T-helper 1 cell treated with Interleukin-12 subunit alpha and Interleukin-12 subunit beta and Interleukin-4 antibody, amounts not matched to agents 30 μg/mL and 1 μg/mL, for 36 hours (primary cell): ENCODE results near the gene SNRPB2.
A peak's percentile ranks its signal among the peaks of the same experiment; 100 is the strongest.

Source experiments
- H3K27ac Mint-ChIP-seq: one replicate; pipeline ENCODE4 v1.8.0; 2021; ENCODE audit warnings: mild to moderate bottlenecking, mixed read lengths
- H3K27me3 Mint-ChIP-seq: one replicate; pipeline ENCODE4 v1.8.0; 2021; ENCODE audit warnings: low read depth, mixed read lengths
- H3K36me3 Mint-ChIP-seq: one replicate; pipeline ENCODE4 v1.8.0; 2021; ENCODE audit warnings: low read depth, mixed read lengths
- H3K4me1 Mint-ChIP-seq: one replicate; pipeline ENCODE4 v1.8.0; 2021; ENCODE audit warnings: low read depth, mixed read lengths
- H3K4me3 Mint-ChIP-seq: one replicate; pipeline ENCODE4 v1.8.0; 2021; ENCODE audit warnings: mild to moderate bottlenecking, moderate library complexity, mixed read lengths
- H3K9me3 Mint-ChIP-seq: one replicate; pipeline ENCODE4 v1.8.0; 2021; ENCODE audit warnings: mixed read lengths

The SNRPB2 gene

GRCh38 chr20:16710781-16711180, 19.0 kb upstream of the SNRPB2 start:
- H3K27me3 Mint-ChIP-seq = peaks cover 65% of the 10 kb centered on the region

DNA sequence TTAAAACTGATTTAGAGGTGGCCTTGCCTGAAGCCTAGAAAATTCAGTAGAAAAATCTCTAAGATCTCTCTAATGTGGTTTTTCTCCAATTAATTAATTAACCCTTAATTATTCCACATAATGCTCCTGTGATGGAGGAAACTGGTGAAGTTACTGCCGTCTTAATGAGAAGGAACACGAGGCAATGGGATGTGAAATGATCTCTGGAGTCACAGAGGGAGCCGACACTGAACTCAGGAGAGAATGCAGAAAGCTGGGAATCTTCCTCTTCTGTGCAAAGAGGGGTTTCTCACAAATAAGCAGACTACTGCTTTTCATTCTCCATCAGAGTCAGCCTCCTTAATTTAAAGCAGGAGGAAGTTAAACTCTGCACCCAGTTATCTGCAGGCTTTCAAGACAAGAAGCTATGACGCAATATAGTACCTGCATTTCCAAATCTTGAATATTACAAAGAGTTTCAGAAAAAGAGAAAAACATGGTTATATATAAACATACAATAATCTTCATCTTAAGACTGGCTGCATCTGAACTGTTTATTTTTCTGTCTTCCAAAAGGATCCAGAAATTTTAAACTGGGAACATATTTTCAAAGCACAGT, 18.1 kb upstream of the SNRPB2 start:
- H3K36me3 Mint-ChIP-seq = no peaks in the 10 kb centered on the region
- H3K9me3 Mint-ChIP-seq = peaks cover 7% of the 10 kb centered on the region
- H3K4me3 Mint-ChIP-seq = no peak overlapping the region
- peaks cover 21% of the 10 kb centered on the region for H3K4me1 Mint-ChIP-seq
- peaks cover 65% of the 10 kb centered on the region for H3K27me3 Mint-ChIP-seq
- H3K27ac Mint-ChIP-seq = no peak overlapping the region

More at GRCh38 chr20:16710781-16711180, 19.0 kb upstream of the SNRPB2 start:
- Mint-ChIP-seq H3K9me3 (peaks cover 12% of the 10 kb centered on the region), H3K4me3 (no peak overlapping the region), H3K27ac (no peak overlapping the region), H3K4me1 (peaks cover 21% of the 10 kb centered on the region), H3K36me3 (no peaks in the 10 kb centered on the region)

DNA sequence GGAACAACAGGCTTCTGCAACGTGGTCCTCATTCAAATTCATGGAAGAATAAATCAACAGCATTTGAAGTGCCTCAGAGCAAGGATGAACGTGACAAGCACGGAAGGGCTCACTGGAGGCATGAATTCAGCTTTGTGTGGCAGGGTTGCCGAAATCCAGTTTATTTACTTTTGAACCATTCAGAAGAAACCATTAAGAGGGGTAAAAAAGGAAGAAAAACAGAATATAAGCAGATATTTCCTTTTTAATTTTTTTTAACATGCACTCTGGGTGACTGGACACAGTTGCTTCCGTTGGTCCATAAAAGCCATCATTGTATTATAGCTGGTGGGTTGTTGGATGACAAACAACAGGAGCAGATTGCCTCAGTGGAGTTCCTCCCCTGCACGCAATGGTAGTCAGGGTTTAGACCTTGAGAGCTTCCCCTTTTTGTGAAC, 17.3 kb upstream of the SNRPB2 start:
- H3K36me3 Mint-ChIP-seq = no peaks in the 10 kb centered on the region
- H3K9me3 Mint-ChIP-seq = peaks cover 4% of the 10 kb centered on the region
- no peak overlapping the region for H3K4me3 Mint-ChIP-seq
- peaks cover 63% of the 10 kb centered on the region for H3K27me3 Mint-ChIP-seq
- no peak overlapping the region for H3K27ac Mint-ChIP-seq
- peaks cover 20% of the 10 kb centered on the region for H3K4me1 Mint-ChIP-seq

- Mint-ChIP-seq H3K4me3 (no peak overlapping the region), H3K36me3 (no peaks in the 10 kb centered on the region), H3K4me1 (peaks cover 15% of the 10 kb centered on the region), H3K27ac (no peak overlapping the region), H3K9me3 (peaks cover 4% of the 10 kb centered on the region), H3K27me3 (peaks cover 61% of the 10 kb centered on the region)
Observed at GRCh38 chr20:16713066-16713465, 16.8 kb upstream of the SNRPB2 start.

DNA sequence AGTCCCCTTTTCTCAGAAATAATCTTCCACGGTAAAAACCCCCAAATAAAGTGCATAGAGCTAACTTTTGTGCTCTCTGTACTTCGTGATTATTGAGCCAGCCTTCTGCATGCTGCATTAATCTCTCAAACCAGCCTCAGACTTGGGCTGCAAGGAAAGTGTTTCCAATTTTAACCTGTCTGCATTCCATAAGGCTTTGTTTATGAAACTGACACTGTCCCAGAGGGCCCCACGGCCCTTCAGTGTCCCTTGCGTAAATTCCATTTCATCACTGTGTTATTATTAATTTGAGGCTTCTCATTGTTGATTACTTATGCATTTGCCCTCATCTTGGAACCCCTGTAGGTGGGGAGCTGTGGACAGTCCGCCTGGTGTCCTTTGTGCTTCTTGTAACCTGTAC, 15.6 kb upstream of the SNRPB2 start:
- no peak overlapping the region for H3K27ac Mint-ChIP-seq
- no peak overlapping the region for H3K4me3 Mint-ChIP-seq
- peaks cover 2% of the 10 kb centered on the region for H3K9me3 Mint-ChIP-seq
- peaks cover 59% of the 10 kb centered on the region for H3K27me3 Mint-ChIP-seq
- H3K4me1 Mint-ChIP-seq = peaks cover 3% of the 10 kb centered on the region
- H3K36me3 Mint-ChIP-seq = no peaks in the 10 kb centered on the region

GRCh38 chr20:16714751-16715150, 15.1 kb upstream of the SNRPB2 start:
- Mint-ChIP-seq H3K27me3 (peaks cover 57% of the 10 kb centered on the region), H3K27ac (no peak overlapping the region), H3K9me3 (no peaks in the 10 kb centered on the region), H3K4me3 (no peak overlapping the region), H3K4me1 (no peaks in the 10 kb centered on the region), H3K36me3 (no peaks in the 10 kb centered on the region)

GRCh38 chr20:16719421-16719820, 10.4 kb upstream of the SNRPB2 start:
- H3K9me3 Mint-ChIP-seq = no peaks in the 10 kb centered on the region
- H3K27me3 Mint-ChIP-seq = peaks cover 47% of the 10 kb centered on the region
- no peaks in the 10 kb centered on the region for H3K4me1 Mint-ChIP-seq
- H3K4me3 Mint-ChIP-seq = no peak overlapping the region
- no peak overlapping the region for H3K27ac Mint-ChIP-seq
- H3K36me3 Mint-ChIP-seq = no peaks in the 10 kb centered on the region

- H3K36me3 Mint-ChIP-seq = peaks cover 30% of the 10 kb centered on the region
- H3K27ac Mint-ChIP-seq = peak overlapping the region; percentile 99
- H3K4me3 Mint-ChIP-seq = peak overlapping the region; percentile 98
- peaks cover 28% of the 10 kb centered on the region for H3K27me3 Mint-ChIP-seq
- peaks cover 14% of the 10 kb centered on the region for H3K9me3 Mint-ChIP-seq
- H3K4me1 Mint-ChIP-seq = peaks cover 34% of the 10 kb centered on the region
Observed at GRCh38 chr20:16729080-16729479, 746 bp upstream of the SNRPB2 start.

DNA sequence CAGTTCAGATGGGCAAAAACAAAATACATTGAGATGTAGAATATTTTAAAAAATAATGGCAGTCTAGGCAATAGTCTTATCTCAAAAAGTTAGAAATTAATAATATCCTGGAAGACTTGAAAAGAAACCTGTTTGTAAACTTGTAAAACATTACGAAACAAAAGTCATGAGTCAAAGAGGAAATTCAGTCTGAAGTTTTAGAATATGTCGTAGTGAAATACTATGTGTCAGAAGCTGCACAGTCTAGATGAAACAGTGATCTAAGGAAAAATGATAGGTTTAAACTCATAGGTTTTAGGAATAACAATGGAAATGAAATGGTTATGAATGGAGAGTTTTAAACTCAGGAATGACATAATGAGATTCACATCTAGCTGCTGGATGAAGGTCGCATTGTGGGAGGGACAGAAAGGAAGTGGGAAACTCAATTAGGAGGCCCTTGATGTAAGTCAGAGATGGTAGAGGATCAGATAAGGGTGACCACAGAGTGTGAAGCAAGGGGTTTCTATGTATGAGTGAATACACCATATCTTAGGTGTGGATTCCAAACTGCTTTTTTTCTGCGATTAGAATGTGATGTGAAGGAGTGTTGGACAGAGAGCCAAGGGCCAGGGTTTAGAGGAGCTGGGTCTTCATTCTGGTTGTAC, 2.8 kb downstream of the SNRPB2 start:
- Mint-ChIP-seq H3K36me3 (peaks cover 52% of the 10 kb centered on the region), H3K9me3 (peaks cover 11% of the 10 kb centered on the region), H3K27ac (peak overlapping the region; percentile 60), H3K27me3 (peaks cover 16% of the 10 kb centered on the region), H3K4me1 (peaks cover 48% of the 10 kb centered on the region), H3K4me3 (peak overlapping the region; percentile 29)

- H3K27ac Mint-ChIP-seq = no peak overlapping the region
- H3K4me3 Mint-ChIP-seq = no peak overlapping the region
- peaks cover 3% of the 10 kb centered on the region for H3K4me1 Mint-ChIP-seq
- no peaks in the 10 kb centered on the region for H3K27me3 Mint-ChIP-seq
- H3K9me3 Mint-ChIP-seq = no peaks in the 10 kb centered on the region
- H3K36me3 Mint-ChIP-seq = peaks cover 33% of the 10 kb centered on the region
Observed at GRCh38 chr20:16740365-16741072, 10.7 kb downstream of the SNRPB2 start.

GRCh38 chr20:16744178-16744807, 14.5 kb downstream of the SNRPB2 start:
- Mint-ChIP-seq H3K36me3 (peaks cover 19% of the 10 kb centered on the region), H3K4me1 (no peaks in the 10 kb centered on the region), H3K27me3 (peaks cover 10% of the 10 kb centered on the region), H3K4me3 (no peak overlapping the region), H3K9me3 (no peaks in the 10 kb centered on the region), H3K27ac (no peak overlapping the region)

DNA sequence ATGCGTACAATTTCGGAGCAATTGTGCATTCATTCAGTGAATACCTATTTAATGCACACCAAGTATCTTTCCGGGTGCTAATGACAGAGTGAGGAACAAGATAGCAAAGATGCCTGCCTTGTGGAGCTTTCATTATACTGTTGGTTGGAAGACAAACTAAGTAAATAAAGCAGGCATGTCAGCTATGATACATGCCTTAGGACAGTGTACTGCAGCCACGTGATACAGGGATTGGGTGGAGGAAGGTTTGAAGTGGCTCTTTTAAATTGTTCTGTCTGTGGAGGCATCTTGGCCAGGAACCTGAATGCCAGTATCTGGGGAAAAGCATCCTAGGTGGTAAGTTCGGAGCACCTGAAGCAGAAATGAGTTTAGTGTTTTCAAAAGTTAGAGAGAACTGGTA, 15.4 kb downstream of the SNRPB2 start:
- no peaks in the 10 kb centered on the region for H3K4me1 Mint-ChIP-seq
- peaks cover 15% of the 10 kb centered on the region for H3K27me3 Mint-ChIP-seq
- no peaks in the 10 kb centered on the region for H3K9me3 Mint-ChIP-seq
- peaks cover 10% of the 10 kb centered on the region for H3K36me3 Mint-ChIP-seq
- H3K27ac Mint-ChIP-seq = no peak overlapping the region
- H3K4me3 Mint-ChIP-seq = no peak overlapping the region

GRCh38 chr20:16747291-16747811, 17.5 kb downstream of the SNRPB2 start:
- Mint-ChIP-seq H3K9me3 (no peaks in the 10 kb centered on the region), H3K4me1 (no peaks in the 10 kb centered on the region), H3K36me3 (peaks cover 4% of the 10 kb centered on the region), H3K27ac (no peak overlapping the region), H3K27me3 (peaks cover 15% of the 10 kb centered on the region), H3K4me3 (no peak overlapping the region)

DNA sequence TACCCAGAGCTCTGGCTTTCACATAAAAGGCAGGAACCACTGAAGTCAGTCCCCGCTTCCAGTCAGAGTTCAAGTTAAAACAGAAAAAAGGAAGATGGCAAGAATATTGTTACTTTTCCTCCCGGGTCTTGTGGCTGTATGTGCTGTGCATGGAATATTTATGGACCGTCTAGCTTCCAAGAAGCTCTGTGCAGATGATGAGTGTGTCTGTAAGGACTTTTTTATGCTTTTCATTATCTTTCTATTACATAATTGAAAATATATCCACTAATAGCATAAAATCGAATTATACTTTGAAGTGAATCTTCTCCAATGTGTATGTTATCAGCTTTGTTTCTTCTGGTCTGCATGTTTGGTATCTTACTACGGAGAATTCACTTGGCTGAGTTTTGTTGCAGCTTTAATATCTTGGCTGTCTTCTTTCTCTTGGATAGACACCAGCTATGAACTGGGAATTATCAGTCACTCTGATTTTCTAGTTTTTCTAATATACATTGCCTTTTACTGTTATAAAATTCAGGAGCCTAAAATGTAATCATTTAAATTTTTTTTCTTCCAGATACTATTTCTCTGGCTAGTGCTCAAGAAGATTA, 18.6 kb downstream of the SNRPB2 start, which contains the start of gene OTOR:
Gene OTOR (plus strand): TSS at position 51 of the 593 bp plus-strand sequence. CDS start 44 bp downstream, at position 95.
- H3K4me3 Mint-ChIP-seq = no peak within 1 kb of the TSS
- H3K36me3 Mint-ChIP-seq = no peaks in the 10 kb centered on the region
- H3K4me1 Mint-ChIP-seq = no peaks in the 10 kb centered on the region
- H3K9me3 Mint-ChIP-seq = no peaks in the 10 kb centered on the region
- H3K27me3 Mint-ChIP-seq = peaks cover 15% of the 10 kb centered on the region
- H3K27ac Mint-ChIP-seq = no peak within 1 kb of the TSS
